ENCODE data around the gene CCER1.
A peak's percentile ranks its signal among the peaks of the same experiment; 100 is the strongest.

CCER1 gene

GRCh38 chr12:90958347-90958746 lies 3.4 kb upstream of the CCER1 start:
- no peak for DNase-seq (ENCODE audit: low spot score)
- TF ChIP-seq, protein P1, sequence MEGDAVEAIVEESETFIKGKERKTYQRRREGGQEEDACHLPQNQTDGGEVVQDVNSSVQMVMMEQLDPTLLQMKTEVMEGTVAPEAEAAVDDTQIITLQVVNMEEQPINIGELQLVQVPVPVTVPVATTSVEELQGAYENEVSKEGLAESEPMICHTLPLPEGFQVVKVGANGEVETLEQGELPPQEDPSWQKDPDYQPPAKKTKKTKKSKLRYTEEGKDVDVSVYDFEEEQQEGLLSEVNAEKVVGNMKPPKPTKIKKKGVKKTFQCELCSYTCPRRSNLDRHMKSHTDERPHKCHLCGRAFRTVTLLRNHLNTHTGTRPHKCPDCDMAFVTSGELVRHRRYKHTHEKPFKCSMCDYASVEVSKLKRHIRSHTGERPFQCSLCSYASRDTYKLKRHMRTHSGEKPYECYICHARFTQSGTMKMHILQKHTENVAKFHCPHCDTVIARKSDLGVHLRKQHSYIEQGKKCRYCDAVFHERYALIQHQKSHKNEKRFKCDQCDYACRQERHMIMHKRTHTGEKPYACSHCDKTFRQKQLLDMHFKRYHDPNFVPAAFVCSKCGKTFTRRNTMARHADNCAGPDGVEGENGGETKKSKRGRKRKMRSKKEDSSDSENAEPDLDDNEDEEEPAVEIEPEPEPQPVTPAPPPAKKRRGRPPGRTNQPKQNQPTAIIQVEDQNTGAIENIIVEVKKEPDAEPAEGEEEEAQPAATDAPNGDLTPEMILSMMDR (IDR thresholded peaks at IDR 0.05; ENCODE audit: poor library complexity, severe bottlenecking) = no peak

DNA sequence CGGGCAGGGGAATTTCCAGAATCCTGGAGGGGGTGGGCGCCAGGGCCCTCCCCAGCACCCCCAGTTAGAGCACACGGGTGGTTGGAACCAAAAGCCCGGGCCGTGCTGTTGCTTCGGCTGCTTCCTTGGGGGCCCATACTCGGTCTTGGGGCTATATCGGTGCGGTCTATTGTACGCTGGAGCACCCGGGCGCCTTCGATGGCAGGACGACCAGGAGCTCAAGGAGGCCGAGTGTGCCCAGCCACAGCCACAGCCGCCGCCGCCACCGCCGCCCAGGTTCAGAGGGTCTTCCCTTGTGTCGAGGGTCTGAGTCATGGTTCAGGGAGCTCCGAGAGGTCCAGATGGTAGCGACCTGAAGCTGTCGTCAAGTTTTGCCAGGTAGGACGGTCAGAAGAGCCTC lies 548 bp downstream of the CCER1 start:
- no peak for DNase-seq (ENCODE audit: low spot score)
- TF ChIP-seq, protein P1 (IDR thresholded peaks at IDR 0.05; ENCODE audit: poor library complexity, severe bottlenecking) = no peak
- no peaks in the 10 kb centered on the region for H3K27me3 ChIP-seq (ENCODE audit: insufficient read depth, poor library complexity, severe bottlenecking)
- H3K9me3 ChIP-seq (ENCODE audit: severe bottlenecking) = no peaks in the 10 kb centered on the region
- H3K4me1 ChIP-seq (ENCODE audit: insufficient read depth, poor library complexity, severe bottlenecking) = no peaks in the 10 kb centered on the region
- H3K4me3 ChIP-seq (ENCODE audit: severe bottlenecking) = no peak overlapping the region
- ATAC-seq (ENCODE audit: low read depth) = no peak
- no peak overlapping the region for H3K27ac ChIP-seq (ENCODE audit: poor library complexity, severe bottlenecking)
- no peaks in the 10 kb centered on the region for H3K36me3 ChIP-seq (ENCODE audit: low read depth)

More at GRCh38 chr12:90958347-90958746, 3.4 kb upstream of the CCER1 start:
- Histone ChIP-seq H3K27ac (ENCODE audit: poor library complexity, severe bottlenecking) (no peak overlapping the region), H3K4me3 (ENCODE audit: severe bottlenecking) (no peak overlapping the region), H3K27me3 (ENCODE audit: insufficient read depth, poor library complexity, severe bottlenecking) (no peaks in the 10 kb centered on the region), H3K36me3 (ENCODE audit: low read depth) (no peaks in the 10 kb centered on the region), H3K9me3 (ENCODE audit: severe bottlenecking) (no peaks in the 10 kb centered on the region), H3K4me1 (ENCODE audit: insufficient read depth, poor library complexity, severe bottlenecking) (no peaks in the 10 kb centered on the region)
- no peak for ATAC-seq (ENCODE audit: low read depth)

GRCh38 chr12:90953956-90954421 lies 987 bp downstream of the CCER1 start:
- no peak for ATAC-seq (ENCODE audit: low read depth)
- TF ChIP-seq, protein P1 (IDR thresholded peaks at IDR 0.05; ENCODE audit: poor library complexity, severe bottlenecking) = peak; percentile 44
- no peaks in the 10 kb centered on the region for H3K9me3 ChIP-seq (ENCODE audit: severe bottlenecking)

DNA sequence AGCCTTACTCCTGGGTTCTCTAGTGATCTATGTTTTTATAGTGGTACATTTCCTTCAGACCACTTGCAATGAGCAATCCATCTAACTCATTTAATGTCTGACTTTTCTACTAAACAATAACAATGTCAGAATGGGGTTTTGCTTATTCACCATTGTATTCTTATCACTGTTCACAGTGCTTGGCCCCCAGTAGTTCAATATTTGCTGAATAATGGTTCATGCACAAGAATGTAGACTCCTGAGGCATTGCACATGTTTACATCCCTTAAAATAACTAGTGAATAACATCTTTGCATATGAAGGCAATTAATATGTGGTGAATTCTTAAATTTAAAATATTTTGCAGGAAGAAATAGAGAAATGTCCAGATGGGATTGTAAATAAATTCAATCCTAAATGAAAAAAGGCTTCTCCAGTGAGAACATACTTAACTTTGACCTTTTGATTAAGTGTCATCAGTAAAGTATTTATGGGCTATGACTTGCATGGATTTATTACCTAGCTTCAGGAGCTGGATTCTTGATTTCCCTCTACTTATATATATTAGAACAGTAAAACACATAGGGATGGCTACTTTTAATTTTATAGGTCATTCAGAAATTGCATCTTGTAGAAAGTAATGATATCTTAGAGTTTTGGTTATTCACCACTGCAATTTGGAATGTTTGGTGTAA lies 3.4 kb downstream of the CCER1 start:
- Histone ChIP-seq H3K36me3 (ENCODE audit: low read depth) (no peaks in the 10 kb centered on the region), H3K9me3 (ENCODE audit: severe bottlenecking) (no peaks in the 10 kb centered on the region), H3K4me1 (ENCODE audit: insufficient read depth, poor library complexity, severe bottlenecking) (no peaks in the 10 kb centered on the region), H3K27me3 (ENCODE audit: insufficient read depth, poor library complexity, severe bottlenecking) (no peaks in the 10 kb centered on the region), H3K4me3 (ENCODE audit: severe bottlenecking) (no peak overlapping the region), H3K27ac (ENCODE audit: poor library complexity, severe bottlenecking) (no peak overlapping the region)
- TF ChIP-seq, protein P1 (IDR thresholded peaks at IDR 0.05; ENCODE audit: poor library complexity, severe bottlenecking) = no peak
- ATAC-seq (ENCODE audit: low read depth) = no peak
- DNase-seq (ENCODE audit: low spot score) = no peak

More at GRCh38 chr12:90953956-90954421, 987 bp downstream of the CCER1 start:
- H3K4me3 ChIP-seq (ENCODE audit: severe bottlenecking) = no peak overlapping the region
- DNase-seq (ENCODE audit: low spot score) = no peak
- H3K36me3 ChIP-seq (ENCODE audit: low read depth) = no peaks in the 10 kb centered on the region
- H3K27me3 ChIP-seq (ENCODE audit: insufficient read depth, poor library complexity, severe bottlenecking) = no peaks in the 10 kb centered on the region
- H3K27ac ChIP-seq (ENCODE audit: poor library complexity, severe bottlenecking) = no peak overlapping the region
- H3K4me1 ChIP-seq (ENCODE audit: insufficient read depth, poor library complexity, severe bottlenecking) = no peaks in the 10 kb centered on the region

- Histone ChIP-seq H3K36me3 (ENCODE audit: low read depth) (no peaks in the 10 kb centered on the region), H3K4me3 (ENCODE audit: severe bottlenecking) (no peak overlapping the region), H3K27me3 (ENCODE audit: insufficient read depth, poor library complexity, severe bottlenecking) (no peaks in the 10 kb centered on the region), H3K27ac (ENCODE audit: poor library complexity, severe bottlenecking) (no peak overlapping the region), H3K4me1 (ENCODE audit: insufficient read depth, poor library complexity, severe bottlenecking) (no peaks in the 10 kb centered on the region), H3K9me3 (ENCODE audit: severe bottlenecking) (no peaks in the 10 kb centered on the region)
- no peak for DNase-seq (ENCODE audit: low spot score)
- no peak for ATAC-seq (ENCODE audit: low read depth)
- TF ChIP-seq, protein P1 (IDR thresholded peaks at IDR 0.05; ENCODE audit: poor library complexity, severe bottlenecking) = no peak
Measured at GRCh38 chr12:90947869-90948268, 7.1 kb downstream of the CCER1 start.
